Measurements from ENCODE around the gene U2AF1. TPM values are rescaled to one million over a fixed set of nuclear protein-coding genes. Genes with fewer than 3 reads are reported as not detected.
"Not testable (repeated sequence)": the region's sequence is repeated elsewhere in the genome, so short reads cannot be mapped to it uniquely, and the experiment has no call there.

U2AF1 gene, protein sequence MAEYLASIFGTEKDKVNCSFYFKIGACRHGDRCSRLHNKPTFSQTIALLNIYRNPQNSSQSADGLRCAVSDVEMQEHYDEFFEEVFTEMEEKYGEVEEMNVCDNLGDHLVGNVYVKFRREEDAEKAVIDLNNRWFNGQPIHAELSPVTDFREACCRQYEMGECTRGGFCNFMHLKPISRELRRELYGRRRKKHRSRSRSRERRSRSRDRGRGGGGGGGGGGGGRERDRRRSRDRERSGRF
- total RNA-seq: 10 to 100 TPM; 38.5 to 50.5 TPM

DNA sequence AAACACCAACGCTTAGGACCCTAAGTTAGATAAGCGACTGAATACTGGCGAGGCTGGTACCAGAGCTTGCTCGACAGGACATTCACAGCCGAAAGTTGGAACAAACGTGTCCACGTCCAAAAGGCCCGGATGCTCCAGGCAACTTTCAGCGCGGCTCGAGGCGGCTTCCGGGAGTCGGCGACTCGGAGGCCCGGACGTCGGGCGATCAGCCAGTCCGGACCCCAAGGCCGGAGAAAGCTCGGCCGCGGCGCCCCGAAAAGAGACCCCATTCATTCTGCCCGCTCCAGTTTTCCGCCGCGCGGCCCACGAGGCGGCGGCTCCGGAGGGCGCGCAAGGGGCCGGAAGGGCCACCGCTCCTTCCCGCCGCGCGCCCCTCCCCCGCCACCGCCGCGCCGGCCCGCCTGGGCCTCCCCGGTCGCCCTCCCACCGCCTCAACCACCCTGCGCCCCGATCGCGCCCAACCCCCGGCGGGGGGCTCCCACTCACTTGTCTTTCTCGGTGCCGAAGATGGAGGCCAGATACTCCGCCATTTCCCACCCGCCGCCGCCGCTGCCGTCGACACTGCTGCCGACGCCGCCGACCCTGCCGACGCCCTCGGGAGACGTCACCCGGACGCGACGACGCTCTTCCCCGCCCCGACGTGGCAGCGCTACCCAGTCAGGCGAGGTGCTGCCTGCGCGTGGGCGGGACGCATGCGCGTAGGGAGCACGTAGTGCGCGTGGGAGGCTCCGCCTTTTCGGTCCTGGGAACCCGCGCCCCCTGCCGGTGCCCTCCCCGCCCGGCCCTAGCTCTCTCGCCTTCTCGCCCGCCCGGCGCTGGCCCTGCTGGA, at the start of gene U2AF1:
Gene U2AF1, minus strand, starts transcription at position 606 of the 829 bp plus-strand sequence. Its CDS starts 76 bp downstream, at position 530.
- H3K27me3 Mint-ChIP-seq; CTCF ChIA-PET; POLR2A ChIA-PET; H3K27ac Mint-ChIP-seq; H3K36me3 Mint-ChIP-seq; H3K4me1 Mint-ChIP-seq (ENCODE audit: low read depth); intact Hi-C loops (cut with micrococcal nuclease); H3K9me3 Mint-ChIP-seq: not testable (repeated sequence)
- H3K4me3 Mint-ChIP-seq: peak within 1 kb of the TSS; percentile 62
- peak; percentile 88 for DNase-seq

DNA sequence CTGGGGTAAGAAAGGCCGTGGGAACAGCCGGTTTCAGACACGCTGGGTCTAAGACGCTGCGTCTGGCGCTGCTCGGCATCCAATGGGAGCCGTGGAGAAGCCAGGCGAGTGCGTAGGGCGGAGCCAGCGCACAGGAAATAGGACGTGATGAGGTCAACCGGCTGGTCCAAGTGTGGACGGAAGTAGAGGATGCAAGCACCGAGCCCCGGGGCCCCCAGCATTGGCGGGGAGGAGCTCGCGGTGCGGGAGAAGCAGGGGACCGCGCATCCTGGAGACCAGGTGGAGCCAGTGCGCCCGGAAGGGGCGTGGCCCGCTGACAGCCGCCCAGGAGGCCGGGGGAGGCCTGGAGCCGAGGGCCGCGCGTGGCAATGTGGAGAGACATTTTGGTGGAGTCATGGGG, 46.2 kb upstream of the U2AF1 start:
- DNase-seq; H3K9me3 Mint-ChIP-seq; H3K27ac Mint-ChIP-seq; H3K27me3 Mint-ChIP-seq; H3K36me3 Mint-ChIP-seq; H3K4me1 Mint-ChIP-seq (ENCODE audit: low read depth); CTCF ChIA-PET; H3K4me3 Mint-ChIP-seq; intact Hi-C loops (cut with micrococcal nuclease); POLR2A ChIA-PET: not testable (repeated sequence)

DNA sequence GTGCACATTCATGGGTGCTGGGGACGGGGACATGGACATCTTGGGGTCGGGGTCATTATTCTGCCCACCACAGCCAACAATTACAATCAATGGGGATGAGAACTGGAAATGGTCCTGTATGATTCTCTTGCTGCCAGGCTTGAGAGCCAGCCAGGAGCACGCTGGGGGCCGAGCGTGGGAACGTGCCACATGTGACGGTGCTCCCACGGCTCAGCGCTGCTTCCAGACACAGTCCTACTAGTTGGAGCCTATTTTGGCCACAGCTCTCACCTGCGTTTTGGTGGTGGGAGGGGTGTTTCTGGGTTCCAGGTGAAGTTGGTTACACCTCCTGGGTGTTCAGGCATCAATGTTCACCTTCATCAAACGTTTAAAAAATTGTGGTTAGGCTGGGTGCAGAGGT, 42.0 kb upstream of the U2AF1 start:
- H3K36me3 Mint-ChIP-seq; H3K4me1 Mint-ChIP-seq (ENCODE audit: low read depth); H3K4me3 Mint-ChIP-seq; H3K27ac Mint-ChIP-seq; H3K9me3 Mint-ChIP-seq; CTCF ChIA-PET; DNase-seq; POLR2A ChIA-PET; intact Hi-C loops (cut with micrococcal nuclease); H3K27me3 Mint-ChIP-seq: not testable (repeated sequence)

DNA sequence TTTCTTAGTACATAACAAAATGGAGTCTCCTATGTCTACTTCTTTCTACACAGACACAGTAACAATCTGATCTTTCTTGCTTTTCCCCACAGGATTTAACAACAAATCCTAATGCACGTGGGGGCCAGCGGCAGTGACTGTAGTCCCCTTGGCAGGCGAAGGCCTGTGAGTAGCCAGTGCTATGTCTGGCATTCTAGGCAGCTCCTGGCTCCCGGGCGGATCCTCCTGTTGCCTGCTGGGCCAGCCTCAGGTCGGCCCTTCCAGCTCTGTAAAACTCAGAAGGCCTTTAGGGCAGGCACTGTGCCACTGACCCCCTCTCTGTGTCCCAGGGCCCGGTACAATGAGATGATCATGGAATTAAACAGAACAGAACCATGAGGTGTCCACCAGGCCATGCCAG, 40.6 kb upstream of the U2AF1 start:
- DNase-seq; H3K27ac Mint-ChIP-seq; H3K27me3 Mint-ChIP-seq; H3K4me3 Mint-ChIP-seq; intact Hi-C loops (cut with micrococcal nuclease); H3K9me3 Mint-ChIP-seq; H3K4me1 Mint-ChIP-seq (ENCODE audit: low read depth); CTCF ChIA-PET; H3K36me3 Mint-ChIP-seq; POLR2A ChIA-PET: not testable (repeated sequence)

DNA sequence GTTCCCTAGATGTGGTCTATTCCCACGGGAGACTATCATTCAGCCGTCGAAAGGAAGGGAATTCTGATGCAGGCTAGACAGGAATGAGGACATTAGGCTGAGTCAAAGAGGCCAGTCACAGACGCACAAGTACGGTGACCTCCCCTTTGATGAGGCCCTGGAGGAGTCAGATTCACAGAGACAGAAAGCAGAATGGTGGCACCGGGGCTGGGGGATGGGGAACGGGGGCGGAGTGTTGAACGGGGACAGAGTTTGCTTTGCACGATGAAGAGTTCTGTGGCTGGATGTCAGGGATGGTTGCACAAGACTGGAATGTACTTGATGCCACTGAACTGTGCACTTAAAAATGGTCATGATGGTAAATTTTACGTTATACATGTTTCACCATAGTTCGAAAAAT, 39.3 kb upstream of the U2AF1 start:
- DNase-seq; H3K4me1 Mint-ChIP-seq (ENCODE audit: low read depth); H3K4me3 Mint-ChIP-seq; H3K9me3 Mint-ChIP-seq; CTCF ChIA-PET; H3K27me3 Mint-ChIP-seq; intact Hi-C loops (cut with micrococcal nuclease); H3K36me3 Mint-ChIP-seq; H3K27ac Mint-ChIP-seq; POLR2A ChIA-PET: not testable (repeated sequence)

DNA sequence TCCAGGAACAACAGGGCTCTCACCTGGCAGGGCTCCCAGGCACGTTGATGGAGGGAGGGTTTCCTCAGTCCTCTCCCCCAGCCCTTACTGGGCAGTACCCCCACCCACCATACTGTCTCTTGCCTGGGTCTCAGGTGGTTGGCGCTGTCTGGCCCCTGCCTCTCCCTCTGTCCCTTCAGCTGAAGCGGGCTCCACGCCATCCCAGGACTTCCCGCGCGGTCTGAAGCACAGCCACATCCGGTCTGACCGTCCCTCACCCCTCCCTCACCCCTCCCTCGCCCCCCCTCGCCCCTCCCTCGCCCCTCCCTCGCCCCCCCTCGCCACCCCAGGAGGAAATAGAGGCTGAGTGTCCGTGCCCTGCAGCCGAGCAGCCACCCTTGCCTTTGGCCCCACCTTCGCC, 34.0 kb upstream of the U2AF1 start:
- CTCF ChIA-PET; DNase-seq; POLR2A ChIA-PET; H3K9me3 Mint-ChIP-seq; H3K36me3 Mint-ChIP-seq; H3K4me1 Mint-ChIP-seq (ENCODE audit: low read depth); H3K27me3 Mint-ChIP-seq; H3K4me3 Mint-ChIP-seq; H3K27ac Mint-ChIP-seq; intact Hi-C loops (cut with micrococcal nuclease): not testable (repeated sequence)

DNA sequence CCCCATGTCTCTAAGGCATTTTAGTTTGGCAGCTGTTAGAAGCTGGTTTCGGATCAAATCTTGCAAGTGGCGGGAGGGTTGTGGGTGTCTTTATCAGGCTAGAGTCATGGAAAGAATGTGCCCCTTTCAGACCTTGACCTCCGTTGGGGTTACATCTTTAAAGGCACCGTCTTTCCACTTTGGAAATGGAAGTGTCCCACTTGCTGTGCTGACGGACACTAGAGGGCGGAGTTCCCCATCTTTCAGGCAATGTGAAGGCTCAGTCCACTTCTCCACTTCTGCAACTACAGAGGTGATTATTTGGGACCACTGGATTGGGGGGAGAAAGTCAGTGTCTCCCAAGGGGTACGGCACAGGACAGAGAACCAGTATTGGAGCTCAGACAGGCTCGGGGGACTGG, 31.6 kb upstream of the U2AF1 start:
- H3K27ac Mint-ChIP-seq; CTCF ChIA-PET; DNase-seq; POLR2A ChIA-PET; H3K27me3 Mint-ChIP-seq; intact Hi-C loops (cut with micrococcal nuclease); H3K4me3 Mint-ChIP-seq; H3K36me3 Mint-ChIP-seq; H3K4me1 Mint-ChIP-seq (ENCODE audit: low read depth); H3K9me3 Mint-ChIP-seq: not testable (repeated sequence)

DNA sequence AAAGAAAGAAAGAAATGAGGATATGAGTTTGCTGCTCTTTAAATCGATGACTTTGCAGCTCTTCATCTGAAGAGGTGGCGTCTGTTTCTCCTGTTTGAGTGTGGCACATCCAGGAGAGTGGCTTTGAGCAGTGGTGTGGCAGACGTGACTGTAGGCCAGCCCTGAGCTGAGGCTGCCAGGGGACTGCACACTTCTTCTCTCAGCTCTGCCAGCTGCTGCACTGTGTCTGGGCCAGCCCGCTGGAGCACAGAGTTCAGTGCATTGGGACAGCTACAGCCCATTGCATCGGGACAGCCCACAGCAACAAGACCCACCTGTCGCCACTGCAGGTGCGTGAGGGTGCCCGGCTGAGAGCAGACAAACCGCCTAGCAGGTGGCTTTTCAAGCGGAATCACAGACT, 27.1 kb upstream of the U2AF1 start:
- CTCF ChIA-PET; H3K9me3 Mint-ChIP-seq; intact Hi-C loops (cut with micrococcal nuclease); H3K27ac Mint-ChIP-seq; H3K4me3 Mint-ChIP-seq; DNase-seq; H3K36me3 Mint-ChIP-seq; H3K4me1 Mint-ChIP-seq (ENCODE audit: low read depth); POLR2A ChIA-PET; H3K27me3 Mint-ChIP-seq: not testable (repeated sequence)

DNA sequence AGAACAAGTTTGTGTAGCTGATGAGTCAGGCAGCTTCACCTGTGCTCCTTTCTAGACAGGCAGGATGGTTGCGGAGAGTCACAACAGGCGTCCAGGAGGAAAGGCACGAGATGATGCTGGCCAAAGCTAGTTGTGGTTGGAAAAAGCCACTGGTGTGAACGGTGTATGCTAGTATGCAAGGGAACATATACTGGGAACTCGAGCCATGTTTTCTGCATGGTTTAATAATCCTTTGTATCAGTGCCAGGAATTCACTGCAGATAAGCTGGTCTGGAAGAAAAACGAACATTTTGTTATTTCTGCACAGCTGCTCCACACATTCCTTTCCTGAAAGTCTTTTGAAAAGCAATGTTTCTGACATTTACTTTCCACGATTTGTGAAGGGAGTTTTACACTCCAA, 22.7 kb upstream of the U2AF1 start:
- H3K9me3 Mint-ChIP-seq; CTCF ChIA-PET; H3K36me3 Mint-ChIP-seq; DNase-seq; H3K4me3 Mint-ChIP-seq; intact Hi-C loops (cut with micrococcal nuclease); H3K27ac Mint-ChIP-seq; H3K4me1 Mint-ChIP-seq (ENCODE audit: low read depth); H3K27me3 Mint-ChIP-seq; POLR2A ChIA-PET: not testable (repeated sequence)

DNA sequence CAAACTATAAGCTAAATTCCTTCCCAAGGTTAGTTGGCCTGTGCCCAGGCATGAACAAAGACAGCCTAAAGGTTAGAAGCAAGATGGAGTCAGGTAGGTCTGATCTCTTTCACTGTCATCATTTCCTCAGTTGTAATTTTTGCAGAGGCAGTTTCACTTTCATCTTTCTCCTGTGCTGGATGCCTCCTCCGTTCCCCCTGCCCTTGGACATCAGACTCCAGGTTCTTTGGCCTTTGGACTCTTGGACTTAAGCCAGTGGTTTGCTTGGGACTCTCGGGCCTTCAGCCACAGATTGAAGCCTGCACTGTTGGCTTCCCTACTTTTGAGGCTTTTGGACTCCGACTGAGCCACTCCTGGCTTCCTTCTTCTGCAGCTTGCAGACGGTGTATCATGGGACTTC, 8.6 kb upstream of the U2AF1 start:
- DNase-seq; H3K27ac Mint-ChIP-seq; H3K4me3 Mint-ChIP-seq; intact Hi-C loops (cut with micrococcal nuclease); CTCF ChIA-PET; H3K36me3 Mint-ChIP-seq; H3K9me3 Mint-ChIP-seq; POLR2A ChIA-PET; H3K27me3 Mint-ChIP-seq; H3K4me1 Mint-ChIP-seq (ENCODE audit: low read depth): not testable (repeated sequence)

DNA sequence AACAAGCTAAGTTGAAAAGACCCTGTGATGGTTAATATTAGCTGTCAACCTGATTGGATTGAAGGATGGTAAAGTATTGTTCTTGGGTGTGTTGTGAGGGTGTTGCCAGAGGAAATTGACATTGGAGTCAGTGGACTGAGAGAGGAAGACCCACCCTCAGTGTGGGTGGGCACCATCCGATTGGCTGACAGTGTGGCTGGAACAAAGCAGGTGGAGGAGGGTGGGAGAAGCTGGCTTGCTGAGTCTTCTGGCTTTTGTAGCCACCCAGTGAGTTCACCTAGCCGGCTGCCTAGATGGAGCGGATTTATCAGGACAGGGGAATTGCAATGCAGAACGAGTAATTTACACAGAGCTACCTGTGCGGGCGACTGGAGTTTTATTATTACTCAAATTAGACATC, 7.1 kb upstream of the U2AF1 start:
- POLR2A ChIA-PET; CTCF ChIA-PET; intact Hi-C loops (cut with micrococcal nuclease): not testable (repeated sequence)

DNA sequence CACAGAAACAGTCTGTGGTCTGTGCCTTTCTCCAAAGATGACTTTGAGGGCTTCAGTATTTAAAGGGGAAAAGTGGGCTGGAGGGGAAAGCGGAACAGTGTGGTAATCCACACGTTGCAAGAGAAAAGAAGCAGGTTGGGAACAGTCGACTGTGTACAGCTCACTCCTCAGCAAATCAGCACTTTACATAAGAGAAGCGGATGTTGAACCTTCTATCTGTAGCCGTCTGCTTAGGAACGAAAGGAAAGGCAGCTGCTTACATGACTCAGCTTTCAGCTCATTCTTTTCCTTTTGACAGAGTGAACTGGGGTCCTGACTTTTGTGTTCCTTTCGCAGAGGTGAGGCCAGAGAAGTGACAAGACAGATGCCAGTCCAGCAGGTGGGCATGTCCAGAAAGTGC, 1.6 kb upstream of the U2AF1 start:
- DNase-seq; CTCF ChIA-PET; H3K9me3 Mint-ChIP-seq; H3K36me3 Mint-ChIP-seq; H3K27me3 Mint-ChIP-seq; H3K4me3 Mint-ChIP-seq; POLR2A ChIA-PET; intact Hi-C loops (cut with micrococcal nuclease); H3K27ac Mint-ChIP-seq; H3K4me1 Mint-ChIP-seq (ENCODE audit: low read depth): not testable (repeated sequence)

More for the DNA sequence above, 7.1 kb upstream of the U2AF1 start:
- H3K27me3 Mint-ChIP-seq; H3K36me3 Mint-ChIP-seq; H3K9me3 Mint-ChIP-seq; H3K4me3 Mint-ChIP-seq; H3K4me1 Mint-ChIP-seq (ENCODE audit: low read depth); DNase-seq; H3K27ac Mint-ChIP-seq: not testable (repeated sequence)

DNA sequence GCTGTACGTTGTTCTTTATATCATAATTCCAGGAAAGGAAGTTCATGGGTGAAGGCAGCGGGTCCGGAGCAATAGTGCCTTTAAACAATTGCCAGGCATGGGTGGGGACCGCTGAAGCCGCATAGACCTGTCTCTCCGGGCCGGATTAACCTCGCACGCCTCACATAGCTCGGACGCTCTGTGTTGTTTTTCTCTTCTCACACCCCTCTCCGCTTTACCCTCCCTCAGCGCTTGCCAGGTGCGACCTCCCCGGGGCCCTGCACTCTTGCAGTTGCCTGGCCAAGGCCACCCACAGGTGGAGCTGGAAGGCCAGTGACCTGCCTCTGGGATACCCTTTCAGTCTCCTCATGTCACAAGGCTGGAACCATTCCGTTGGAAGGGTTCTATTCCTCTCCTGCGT, 807 bp upstream of the U2AF1 start:
- H3K4me1 Mint-ChIP-seq (ENCODE audit: low read depth); H3K9me3 Mint-ChIP-seq; H3K27ac Mint-ChIP-seq; H3K4me3 Mint-ChIP-seq; DNase-seq; POLR2A ChIA-PET; intact Hi-C loops (cut with micrococcal nuclease); H3K36me3 Mint-ChIP-seq; CTCF ChIA-PET; H3K27me3 Mint-ChIP-seq: not testable (repeated sequence)

Data from activated CD4-positive, alpha-beta memory T cell treated with anti-CD3 and anti-CD28 coated beads for 36 hours (primary cell).